ENCODE measurements around the gene SULT1B1. TPM values are rescaled to one million over a fixed set of nuclear protein-coding genes. Genes with fewer than 3 reads are reported as not detected.

The SULT1B1 gene
- total RNA-seq, 1 donor from 2014 or later: not detected

DNA sequence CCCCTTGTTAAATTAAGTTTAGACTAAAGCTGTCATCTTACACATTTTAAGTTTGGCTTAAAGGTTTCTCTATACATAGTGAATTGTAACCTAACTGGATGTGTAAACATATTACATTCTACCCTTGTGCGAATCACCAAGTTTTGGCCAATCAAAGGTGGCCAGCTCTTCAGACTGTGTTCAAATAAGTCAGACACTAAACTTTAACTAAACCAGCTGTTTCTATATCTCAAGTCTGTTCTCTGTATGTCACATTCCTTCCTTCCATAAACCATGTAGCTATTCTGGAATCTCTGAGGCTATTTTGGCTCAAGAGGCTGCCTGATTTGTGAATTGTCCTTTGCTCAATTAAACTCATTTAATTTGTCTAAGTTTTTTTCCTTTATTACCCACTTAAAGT is 6.7 kb downstream of the SULT1B1 start:
- DNase-seq (ENCODE audit: low spot score): no peak
- no peak overlapping the region for H3K4me3 Mint-ChIP-seq
- H3K4me3 ChIP-seq: no peak overlapping the region

DNA sequence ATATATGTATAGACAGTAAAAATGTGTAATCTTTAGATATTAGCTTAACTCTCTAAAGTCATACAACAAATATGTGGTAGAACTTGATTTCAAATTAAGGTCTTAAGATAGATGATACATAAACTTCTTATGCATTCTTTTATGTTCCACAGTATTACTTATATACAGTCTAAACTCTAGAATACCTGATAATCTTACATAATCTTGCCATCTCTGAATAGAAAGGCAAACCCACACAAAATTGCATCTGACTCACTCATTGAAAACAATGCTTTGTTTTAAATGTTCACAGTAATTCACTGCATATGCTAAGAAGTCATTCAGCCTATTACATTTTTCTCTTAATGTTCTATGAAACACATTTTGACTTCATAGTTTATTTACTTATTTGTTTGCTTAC is 10.1 kb downstream of the SULT1B1 start:
- H3K9ac ChIP-seq: no peak overlapping the region
- no peak overlapping the region for H3K4me2 ChIP-seq
- Mint-ChIP-seq H3K36me3 (no peaks in the 10 kb centered on the region), H3K4me3 (no peak overlapping the region), H3K27ac (no peak overlapping the region), H3K4me1 (no peaks in the 10 kb centered on the region), H3K27me3 (ENCODE audit: insufficient read depth, low read depth) (no peaks in the 10 kb centered on the region), H3K9me3 (no peaks in the 10 kb centered on the region)
- H4K20me1 ChIP-seq (ENCODE audit: low read depth): no peaks in the 10 kb centered on the region
- no peak overlapping the region for H2AFZ ChIP-seq (replicated peaks)
- no peaks in the 10 kb centered on the region for H3K79me2 ChIP-seq (ENCODE audit: low read depth)
- no peaks in the 10 kb centered on the region for H3K27me3 ChIP-seq
- H3K36me3 ChIP-seq: no peaks in the 10 kb centered on the region
- H3K27ac ChIP-seq: no peak overlapping the region
- H3F3A ChIP-seq (ENCODE audit: low read depth): no peaks in the 10 kb centered on the region
- no peak for DNase-seq (ENCODE audit: low spot score)
- no peaks in the 10 kb centered on the region for H3K9me3 ChIP-seq (ENCODE audit: low read depth)
- H3K4me1 ChIP-seq: no peaks in the 10 kb centered on the region
- TF ChIP-seq EZH2 (IDR thresholded peaks at IDR 0.05) (no peak), EZH2phosphoT487 (IDR thresholded peaks at IDR 0.05) (no peak)
- TF ChIP-seq, protein P1, sequence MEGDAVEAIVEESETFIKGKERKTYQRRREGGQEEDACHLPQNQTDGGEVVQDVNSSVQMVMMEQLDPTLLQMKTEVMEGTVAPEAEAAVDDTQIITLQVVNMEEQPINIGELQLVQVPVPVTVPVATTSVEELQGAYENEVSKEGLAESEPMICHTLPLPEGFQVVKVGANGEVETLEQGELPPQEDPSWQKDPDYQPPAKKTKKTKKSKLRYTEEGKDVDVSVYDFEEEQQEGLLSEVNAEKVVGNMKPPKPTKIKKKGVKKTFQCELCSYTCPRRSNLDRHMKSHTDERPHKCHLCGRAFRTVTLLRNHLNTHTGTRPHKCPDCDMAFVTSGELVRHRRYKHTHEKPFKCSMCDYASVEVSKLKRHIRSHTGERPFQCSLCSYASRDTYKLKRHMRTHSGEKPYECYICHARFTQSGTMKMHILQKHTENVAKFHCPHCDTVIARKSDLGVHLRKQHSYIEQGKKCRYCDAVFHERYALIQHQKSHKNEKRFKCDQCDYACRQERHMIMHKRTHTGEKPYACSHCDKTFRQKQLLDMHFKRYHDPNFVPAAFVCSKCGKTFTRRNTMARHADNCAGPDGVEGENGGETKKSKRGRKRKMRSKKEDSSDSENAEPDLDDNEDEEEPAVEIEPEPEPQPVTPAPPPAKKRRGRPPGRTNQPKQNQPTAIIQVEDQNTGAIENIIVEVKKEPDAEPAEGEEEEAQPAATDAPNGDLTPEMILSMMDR (IDR thresholded peaks at IDR 0.05): no peak
- no peak overlapping the region for H3K4me3 ChIP-seq

More for the DNA sequence above, 6.7 kb downstream of the SULT1B1 start:
- Histone ChIP-seq H3K4me1 (peaks cover 5% of the 10 kb centered on the region), H3K9me3 (ENCODE audit: low read depth) (no peaks in the 10 kb centered on the region), H3F3A (ENCODE audit: low read depth) (no peaks in the 10 kb centered on the region), H3K27me3 (no peaks in the 10 kb centered on the region), H3K4me2 (no peak overlapping the region), H3K36me3 (no peaks in the 10 kb centered on the region), H3K27ac (no peak overlapping the region), H2AFZ (replicated peaks) (no peak overlapping the region), H3K9ac (no peak overlapping the region), H3K79me2 (ENCODE audit: low read depth) (no peaks in the 10 kb centered on the region), H4K20me1 (ENCODE audit: low read depth) (no peaks in the 10 kb centered on the region)
- no peak overlapping the region for H3K27ac Mint-ChIP-seq
- TF ChIP-seq, protein P1 (IDR thresholded peaks at IDR 0.05): no peak
- TF ChIP-seq EZH2phosphoT487 (IDR thresholded peaks at IDR 0.05) (no peak), EZH2 (IDR thresholded peaks at IDR 0.05) (no peak)
- no peaks in the 10 kb centered on the region for H3K9me3 Mint-ChIP-seq
- no peaks in the 10 kb centered on the region for H3K36me3 Mint-ChIP-seq
- no peaks in the 10 kb centered on the region for H3K4me1 Mint-ChIP-seq
- H3K27me3 Mint-ChIP-seq (ENCODE audit: insufficient read depth, low read depth): no peaks in the 10 kb centered on the region

DNA sequence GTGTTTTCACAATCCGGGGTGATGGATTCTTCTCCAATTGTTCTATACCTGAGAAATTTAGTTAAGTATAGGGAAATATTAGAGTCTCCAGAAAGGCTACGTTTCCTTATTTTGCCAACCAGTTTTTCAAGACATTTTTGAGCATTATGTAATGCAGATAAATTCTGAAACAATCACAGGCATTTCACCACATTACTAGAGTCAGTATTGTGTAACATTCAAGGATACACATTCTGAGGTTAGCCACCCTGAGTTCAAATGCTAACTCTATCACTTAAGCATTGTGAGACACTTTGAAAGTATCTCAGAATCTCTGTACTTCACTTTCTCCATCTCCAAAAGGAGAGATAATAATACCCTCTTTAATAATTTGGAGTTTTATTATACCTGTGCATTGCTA is 10.6 kb downstream of the SULT1B1 start:
- no peak overlapping the region for H3K4me3 Mint-ChIP-seq
- no peaks in the 10 kb centered on the region for H4K20me1 ChIP-seq (ENCODE audit: low read depth)
- no peaks in the 10 kb centered on the region for H3K36me3 Mint-ChIP-seq
- TF ChIP-seq EZH2phosphoT487 (IDR thresholded peaks at IDR 0.05): no peak
- TF ChIP-seq EZH2 (IDR thresholded peaks at IDR 0.05): no peak
- TF ChIP-seq, protein P1 (IDR thresholded peaks at IDR 0.05): no peak
- H3K79me2 ChIP-seq (ENCODE audit: low read depth): no peaks in the 10 kb centered on the region
- H3K9me3 ChIP-seq (ENCODE audit: low read depth): no peaks in the 10 kb centered on the region
- H3K27me3 ChIP-seq: no peaks in the 10 kb centered on the region
- no peak overlapping the region for H2AFZ ChIP-seq (replicated peaks)
- no peaks in the 10 kb centered on the region for H3F3A ChIP-seq (ENCODE audit: low read depth)
- H3K4me2 ChIP-seq: no peak overlapping the region
- no peak overlapping the region for H3K9ac ChIP-seq
- DNase-seq (ENCODE audit: low spot score): no peak
- no peaks in the 10 kb centered on the region for H3K36me3 ChIP-seq
- H3K4me1 ChIP-seq: no peaks in the 10 kb centered on the region
- H3K9me3 Mint-ChIP-seq: no peaks in the 10 kb centered on the region
- no peak overlapping the region for H3K4me3 ChIP-seq
- no peak overlapping the region for H3K27ac Mint-ChIP-seq
- no peaks in the 10 kb centered on the region for H3K4me1 Mint-ChIP-seq
- no peak overlapping the region for H3K27ac ChIP-seq
- no peaks in the 10 kb centered on the region for H3K27me3 Mint-ChIP-seq (ENCODE audit: insufficient read depth, low read depth)
